Uterus (tissue), 2 donors: ENCODE data around the gene GABRR1.

ENCODE experiments used
- POLR2A ChIP-seq, 2 donors: fragments of 450-650 bp; IDR thresholded peaks; one replicate each; pipeline ENCODE4 v1.6.1; 2016; ENCODE audit warnings: antibody characterized with exemption in 2 of 2, mild to moderate bottlenecking in 1 of 2, moderate library complexity in 1 of 2
- TF ChIP-seq, protein P1 (sequence below), 4 experiments: fragments of 200-600 bp in 2 of 4; fragments of 450-650 bp in 2 of 4; sonication (generic) in 2 of 4; IDR thresholded peaks; one replicate each; pipeline ENCODE4 v1.5.1; 2016 to 2019; ENCODE audit warnings: antibody characterized with exemption in 4 of 4, mild to moderate bottlenecking in 2 of 4, moderate library complexity in 1 of 4

DNA sequence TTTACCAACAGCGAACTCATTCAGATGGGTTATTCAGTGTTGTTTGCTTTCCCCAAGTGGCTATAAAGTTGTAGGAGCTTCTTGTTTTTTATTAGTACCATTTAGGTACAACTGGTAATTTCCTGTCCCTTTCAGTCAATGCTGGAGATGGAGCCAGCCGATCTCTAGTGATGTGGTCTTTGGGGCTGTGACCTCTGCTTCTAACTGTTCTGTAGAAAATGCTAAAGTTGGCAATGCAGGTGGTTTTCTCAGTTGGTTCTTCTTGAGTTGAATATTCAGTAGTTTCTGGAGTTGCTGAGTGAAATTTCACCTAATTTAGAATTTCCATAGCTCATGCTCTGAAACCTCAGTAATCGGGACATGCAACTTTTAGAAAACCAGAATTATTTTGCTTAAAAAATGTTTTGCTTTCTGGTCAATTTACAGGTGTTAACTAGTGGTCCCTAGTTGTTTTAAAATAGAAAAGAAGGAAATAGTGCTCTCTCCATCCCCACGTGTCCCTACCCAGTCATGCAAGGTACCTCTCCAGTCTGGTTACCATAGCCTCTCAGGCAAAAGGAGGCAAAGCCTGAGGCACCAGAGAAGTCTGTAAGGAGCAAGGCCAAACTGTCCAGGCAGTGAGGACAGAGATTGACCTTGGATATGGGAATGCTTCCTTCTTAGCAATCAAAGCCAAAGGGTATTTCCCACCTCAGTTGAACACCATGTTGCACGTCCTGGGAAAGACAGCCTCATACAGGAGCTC lies 27.3 kb upstream of the GABRR1 start:
- TF ChIP-seq, protein P1, sequence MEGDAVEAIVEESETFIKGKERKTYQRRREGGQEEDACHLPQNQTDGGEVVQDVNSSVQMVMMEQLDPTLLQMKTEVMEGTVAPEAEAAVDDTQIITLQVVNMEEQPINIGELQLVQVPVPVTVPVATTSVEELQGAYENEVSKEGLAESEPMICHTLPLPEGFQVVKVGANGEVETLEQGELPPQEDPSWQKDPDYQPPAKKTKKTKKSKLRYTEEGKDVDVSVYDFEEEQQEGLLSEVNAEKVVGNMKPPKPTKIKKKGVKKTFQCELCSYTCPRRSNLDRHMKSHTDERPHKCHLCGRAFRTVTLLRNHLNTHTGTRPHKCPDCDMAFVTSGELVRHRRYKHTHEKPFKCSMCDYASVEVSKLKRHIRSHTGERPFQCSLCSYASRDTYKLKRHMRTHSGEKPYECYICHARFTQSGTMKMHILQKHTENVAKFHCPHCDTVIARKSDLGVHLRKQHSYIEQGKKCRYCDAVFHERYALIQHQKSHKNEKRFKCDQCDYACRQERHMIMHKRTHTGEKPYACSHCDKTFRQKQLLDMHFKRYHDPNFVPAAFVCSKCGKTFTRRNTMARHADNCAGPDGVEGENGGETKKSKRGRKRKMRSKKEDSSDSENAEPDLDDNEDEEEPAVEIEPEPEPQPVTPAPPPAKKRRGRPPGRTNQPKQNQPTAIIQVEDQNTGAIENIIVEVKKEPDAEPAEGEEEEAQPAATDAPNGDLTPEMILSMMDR (IDR thresholded peaks at IDR 0.05), result no peak
- TF ChIP-seq POLR2A (IDR thresholded peaks at IDR 0.05), result no peak
